HEK293 (cell line): ENCODE data around the gene DIP2C.

Experiments
- CTCF ChIA-PET: fragments of 350-600 bp; formaldehyde crosslinking; extraction: SDS; loops from one replicate; lab custom pipeline; 2021; ENCODE audit warnings: antibody characterized with exemption; lab: Yijun Ruan, JAX
- POLR2A ChIA-PET: fragments of 300-600 bp; formaldehyde crosslinking; extraction: SDS; loops from one replicate; lab custom pipeline; 2020; ENCODE audit warnings: antibody characterized with exemption, inconsistent platforms; lab: Yijun Ruan, JAX
- H3K27ac ChIP-seq: fragments of 200-500 bp; sonication (Bioruptor generic); 2 replicates; pipeline ENCODE4 v1.5.1; 2014; ENCODE audit warnings: low read depth, low read length, control low read depth, inconsistent platforms; ENCODE audit errors: extremely low read depth
- H3K36me3 ChIP-seq, 2 experiments: fragments of 200-500 bp in 1 of 2; sonication (Bioruptor generic) in 1 of 2; 1 replicate in 1 of 2; 2 replicates in 1 of 2; pipeline ENCODE4 v1.5.1; 2014 to 2017; ENCODE audit warnings: inconsistent platforms in 2 of 2, low read length in 2 of 2; ENCODE audit not compliant: control insufficient read depth in 2 of 2, insufficient read depth in 1 of 2
- H3K4me1 ChIP-seq: fragments of 200-500 bp; sonication (Bioruptor generic); 2 replicates; pipeline ENCODE4 v1.5.1; 2014; ENCODE audit warnings: mild to moderate bottlenecking, low read length, inconsistent platforms; ENCODE audit not compliant: control insufficient read depth, insufficient read depth
- H3K4me3 ChIP-seq: 2 replicates; pipeline ENCODE4 v1.5.1; 2011; ENCODE audit warnings: low read depth, mild to moderate bottlenecking, control low read depth, low read length, moderate library complexity
- H3K9me3 ChIP-seq: fragments of 200-500 bp; sonication (Bioruptor generic); 2 replicates; pipeline ENCODE4 v1.5.1; 2014; ENCODE audit warnings: low read depth, low read length, inconsistent platforms; ENCODE audit not compliant: control insufficient read depth, insufficient read depth
- ATF2 ChIP-seq: fragments of 450-650 bp; formaldehyde crosslinking; IDR thresholded peaks from 2 replicates; pipeline ENCODE4 v1.5.1; 2016; ENCODE audit warnings: missing biosample characterization, missing genetic modification characterization, low read depth
- GLIS1 ChIP-seq: fragments of 450-650 bp; formaldehyde crosslinking; IDR thresholded peaks from 2 replicates; pipeline ENCODE4 v1.5.1; 2016; ENCODE audit warnings: missing biosample characterization, missing genetic modification characterization
- IKZF3 ChIP-seq: fragments of 450-650 bp; IDR thresholded peaks from 2 replicates; pipeline ENCODE4 v1.5.0; 2018; ENCODE audit warnings: missing biosample characterization, mild to moderate bottlenecking, missing genetic modification characterization, moderate library complexity
- INSM2 ChIP-seq: fragments of 450-650 bp; formaldehyde crosslinking; IDR thresholded peaks from 2 replicates; pipeline ENCODE4 v1.5.1; 2016; ENCODE audit warnings: missing biosample characterization, missing genetic modification characterization
- MYNN ChIP-seq: fragments of 450-650 bp; formaldehyde crosslinking; IDR thresholded peaks from 2 replicates; pipeline ENCODE4 v1.5.1; 2016; ENCODE audit warnings: missing biosample characterization, missing genetic modification characterization, borderline replicate concordance
- PRDM10 ChIP-seq: fragments of 450-650 bp; formaldehyde crosslinking; IDR thresholded peaks from 2 replicates; pipeline ENCODE4 v1.5.1; 2016; ENCODE audit warnings: missing biosample characterization, missing genetic modification characterization
- TCF7L2 ChIP-seq: IDR thresholded peaks from 2 replicates; pipeline ENCODE4 v1.6.1; 2011; ENCODE audit warnings: low read depth, mild to moderate bottlenecking, inconsistent platforms, low read length, moderate library complexity, borderline replicate concordance
- TRIM28 ChIP-seq: IDR thresholded peaks from 2 replicates; pipeline ENCODE4 v1.6.1; 2011; ENCODE audit warnings: low read length, control low read depth, borderline replicate concordance
- YY1 ChIP-seq: fragments of 450-650 bp; formaldehyde crosslinking; IDR thresholded peaks from 2 replicates; pipeline ENCODE4 v1.5.1; 2018; ENCODE audit warnings: missing biosample characterization, missing genetic modification characterization
- ZBTB17 ChIP-seq: fragments of 450-650 bp; formaldehyde crosslinking; IDR thresholded peaks from 2 replicates; pipeline ENCODE4 v1.5.1; 2016; ENCODE audit warnings: missing biosample characterization, missing genetic modification characterization
- ZBTB20 ChIP-seq: fragments of 450-650 bp; formaldehyde crosslinking; IDR thresholded peaks from 2 replicates; pipeline ENCODE4 v1.5.1; 2016; ENCODE audit warnings: missing biosample characterization, missing genetic modification characterization
- ZBTB21 ChIP-seq: fragments of 450-650 bp; formaldehyde crosslinking; IDR thresholded peaks from 2 replicates; pipeline ENCODE4 v1.5.1; 2017; ENCODE audit warnings: missing biosample characterization, missing genetic modification characterization
- ZBTB26 ChIP-seq: fragments of 450-650 bp; formaldehyde crosslinking; optimal IDR thresholded peaks from 2 replicates; pipeline ENCODE3; 2016; ENCODE audit warnings: missing biosample characterization, mild to moderate bottlenecking, missing genetic modification characterization
- ZFP69B ChIP-seq: fragments of 450-650 bp; formaldehyde crosslinking; IDR thresholded peaks from 2 replicates; pipeline ENCODE4 v1.5.1; 2016; ENCODE audit warnings: missing biosample characterization, missing genetic modification characterization
- ZIC2 ChIP-seq: fragments of 450-650 bp; formaldehyde crosslinking; IDR thresholded peaks from 2 replicates; pipeline ENCODE4 v1.5.1; 2016; ENCODE audit warnings: missing biosample characterization, missing genetic modification characterization
- ZNF10 ChIP-seq: fragments of 450-650 bp; formaldehyde crosslinking; IDR thresholded peaks from 2 replicates; pipeline ENCODE4 v1.5.1; 2017; ENCODE audit warnings: missing biosample characterization, missing genetic modification characterization
- ZNF133 ChIP-seq: fragments of 450-650 bp; formaldehyde crosslinking; IDR thresholded peaks from 2 replicates; pipeline ENCODE4 v1.5.1; 2016; ENCODE audit warnings: missing biosample characterization, missing genetic modification characterization
- ZNF155 ChIP-seq: fragments of 450-650 bp; formaldehyde crosslinking; IDR thresholded peaks from 2 replicates; pipeline ENCODE4 v1.5.1; 2016; ENCODE audit warnings: missing biosample characterization, missing genetic modification characterization
- ZNF169 ChIP-seq: fragments of 450-650 bp; formaldehyde crosslinking; IDR thresholded peaks from 2 replicates; pipeline ENCODE4 v1.5.1; 2016; ENCODE audit warnings: missing biosample characterization, missing genetic modification characterization
- ZNF174 ChIP-seq: fragments of 450-650 bp; formaldehyde crosslinking; IDR thresholded peaks from 2 replicates; pipeline ENCODE4 v1.5.0; 2017; ENCODE audit warnings: missing biosample characterization, mild to moderate bottlenecking, missing genetic modification characterization
- ZNF341 ChIP-seq: fragments of 450-650 bp; formaldehyde crosslinking; IDR thresholded peaks from 2 replicates; pipeline ENCODE4; 2016; ENCODE audit warnings: low read depth, missing biosample characterization, missing genetic modification characterization
- ZNF416 ChIP-seq: fragments of 450-650 bp; formaldehyde crosslinking; IDR thresholded peaks from 2 replicates; pipeline ENCODE4 v1.5.1; 2016; ENCODE audit warnings: missing biosample characterization, missing genetic modification characterization
- ZNF426 ChIP-seq: fragments of 450-650 bp; formaldehyde crosslinking; IDR thresholded peaks from 2 replicates; pipeline ENCODE4 v1.5.1; 2017; ENCODE audit warnings: missing biosample characterization, missing genetic modification characterization, mild to moderate bottlenecking, inconsistent platforms, moderate library complexity
- ZNF510 ChIP-seq: fragments of 450-650 bp; formaldehyde crosslinking; IDR thresholded peaks from 2 replicates; pipeline ENCODE4 v1.5.1; 2018; ENCODE audit warnings: mild to moderate bottlenecking, missing genetic modification characterization, missing biosample characterization; ENCODE audit not compliant: insufficient replicate concordance
- ZNF549 ChIP-seq: fragments of 450-650 bp; IDR thresholded peaks from 2 replicates; pipeline ENCODE4 v1.5.1; 2018; ENCODE audit warnings: missing biosample characterization, missing genetic modification characterization, mild to moderate bottlenecking, inconsistent platforms, moderate library complexity
- ZNF660 ChIP-seq: fragments of 450-650 bp; IDR thresholded peaks from 2 replicates; pipeline ENCODE4 v1.5.1; 2018; ENCODE audit warnings: missing biosample characterization, mild to moderate bottlenecking, missing genetic modification characterization
- ZNF792 ChIP-seq: fragments of 450-650 bp; formaldehyde crosslinking; IDR thresholded peaks from 2 replicates; pipeline ENCODE4 v1.5.1; 2016; ENCODE audit warnings: missing biosample characterization, missing genetic modification characterization
- ZSCAN18 ChIP-seq: fragments of 450-650 bp; formaldehyde crosslinking; IDR thresholded peaks from 2 replicates; pipeline ENCODE4 v1.5.1; 2016; ENCODE audit warnings: missing biosample characterization, missing genetic modification characterization
- ZXDB ChIP-seq: fragments of 450-650 bp; formaldehyde crosslinking; IDR thresholded peaks from 2 replicates; pipeline ENCODE4 v1.5.1; 2016; ENCODE audit warnings: missing biosample characterization, missing genetic modification characterization

DIP2C gene

GRCh38 chr10:653991-654646, 35.3 kb downstream of the DIP2C start:
- Histone ChIP-seq H3K27ac (no peak overlapping the region), H3K36me3 (no peaks in the 10 kb centered on the region; a peak in 1 of 3 replicates), H3K4me1 (peaks cover 9% of the 10 kb centered on the region), H3K9me3 (no peaks in the 10 kb centered on the region), H3K4me3 (no peak overlapping the region)
- CTCF ChIA-PET: no interaction called here
- POLR2A ChIA-PET: no interaction called here
- TF ChIP-seq ZBTB26 (tag by site-specific recombination) (no peak), GLIS1 (tag by site-specific recombination) (peak; percentile 93), ZFP69B (no peak), ZNF660 (peak; percentile 61; the same call in 1 of the 2 replicates), PRDM10 (tag by site-specific recombination) (0 out of 2 replicates have a peak, but pooled peaks have one; percentile 11), ZBTB17 (tag by site-specific recombination) (0 out of 2 replicates have a peak, but pooled peaks have one; percentile 23), ZNF133 (no peak), ZXDB (peak; percentile 27; the same call in 1 of the 2 replicates), ZNF792 (tag by site-specific recombination) (peak; percentile 78; the same call in 1 of the 2 replicates), IKZF3 (tag by site-specific recombination) (0 out of 2 replicates have a peak, but pooled peaks have one; percentile 34), ZNF510 (no peak), ZNF10 (tag by site-specific recombination) (peak; percentile 59; the same call in 1 of the 2 replicates), TRIM28 (peak; percentile 73; the same call in 1 of the 2 replicates), MYNN (tag by site-specific recombination) (no peak), ZNF341 (tag by site-specific recombination) (peak; percentile 53), ZNF174 (tag by site-specific recombination) (no peak), ZBTB20 (tag by site-specific recombination) (no peak), ZIC2 (tag by site-specific recombination) (peak; percentile 72), ZSCAN18 (tag by site-specific recombination) (no peak), ZBTB21 (tag by site-specific recombination) (peak; percentile 47; the same call in 1 of the 2 replicates), ZNF426 (no peak), YY1 (tag by site-specific recombination) (no peak), ZNF416 (tag by site-specific recombination) (no peak), INSM2 (tag by site-specific recombination) (no peak), ZNF549 (tag by site-specific recombination) (no peak), TCF7L2 (0 out of 2 replicates have a peak, but pooled peaks have one; percentile 39), ZNF169 (tag by site-specific recombination) (no peak), ZNF155 (tag by site-specific recombination) (no peak), ATF2 (tag by site-specific recombination) (0 out of 2 replicates have a peak, but pooled peaks have one; percentile 12)
